ENCODE measurements around the gene CD74. TPM values are rescaled to one million over a fixed set of nuclear protein-coding genes. Genes with fewer than 3 reads are reported as not detected.

Gene CD74
- total and polyA plus RNA-seq, 2 of the 13 experiments (the other 11 are each of a cell fraction or from before 2014, with no cell fraction given), result 34.1 to 84.4 TPM

- Histone ChIP-seq H3K9ac (ENCODE audit: insufficient read depth, low read depth, low read length) (peak overlapping the region; percentile 53), H3K36me3 (replicated peaks in 1 of 2; ENCODE audit: control insufficient read depth in 1 of 2, insufficient read depth in 2 of 2, low read length in 2 of 2) (peaks cover 13 to 14% of the 10 kb centered on the region in 2 experiments), H3K9me3 (ENCODE audit: low read length) (no peaks in the 10 kb centered on the region), H3K4me2 (ENCODE audit: low read depth, low read length) (peak overlapping the region; percentile 99), H3K79me2 (ENCODE audit: insufficient read depth, low read length) (peaks cover 27% of the 10 kb centered on the region), H3K4me1 (ENCODE audit: insufficient read depth, low read length) (peaks cover 72% of the 10 kb centered on the region), H3K27ac (ENCODE audit: extremely low read length, insufficient read depth, low read length) (peak overlapping the region; percentile 31), H3K27me3 (ENCODE audit: control insufficient read depth in 1 of 2, insufficient read depth in 2 of 2, low read length in 2 of 2) (no peaks in the 10 kb centered on the region; a peak in 1 of 5 replicates), H3K4me3 (replicated peaks in 1 of 3; ENCODE audit: insufficient read depth in 1 of 3, low read depth in 2 of 3, low read length in 3 of 3) (peak overlapping the region; percentile 48 to 100 (median 84)), H4K20me1 (ENCODE audit: insufficient read depth, low read length) (no peaks in the 10 kb centered on the region), H2AFZ (ENCODE audit: low read length) (no peak overlapping the region)
- in situ Hi-C loops (cut with HindIII; ENCODE audit: extremely low pct_ligation_motif_present, low pct_unique_long_range_greater_than_20kb), result no loop called here
- intact Hi-C loops (cut with micrococcal nuclease; ENCODE audit: unreplicated experiment), result loop anchor here (5.0 to 10.0 kb wide), 4 partner anchors 81 to 702 kb away; no protein-coding TSS in a partner anchor
- ATAC-seq (peak; percentile 11), FAIRE-seq (no peak), DNase-seq (ENCODE audit: low spot score) (no peak)
- CTCF ChIA-PET (ENCODE audit: low intra/inter-chr PET ratio, low total read pairs), result no interaction called here
- BruUV-seq (replicated peaks), result no TSS peak
- POLR2A ChIA-PET, result interaction anchor here (1.0 to 1.5 kb wide), 3 partner anchors 49 to 56 kb away, joined by 3 to 5 read pairs (median 3); partner anchors contain the start of genes ARSI and CD74
- WGBS (ENCODE audit: low lambda C conversion rate), result 5% methylated on average over 10 of the region's 10 CpGs
- TF ChIP-seq ZGPAT (CRISPR knock-in tag; IDR thresholded peaks at IDR 0.05) (no peak), ZNF772 (CRISPR knock-in tag; IDR thresholded peaks at IDR 0.05) (0 out of 2 replicates have a peak, but pooled peaks have one; percentile 23), SOX6 (IDR thresholded peaks at IDR 0.05) (no peak), SOX6 (CRISPR knock-in tag; IDR thresholded peaks at IDR 0.05) (no peak), ZNF614 (CRISPR knock-in tag; IDR thresholded peaks at IDR 0.05; ENCODE audit: borderline replicate concordance) (no peak), ZNF281 (CRISPR knock-in tag; IDR thresholded peaks at IDR 0.05; ENCODE audit: borderline replicate concordance) (peak; percentile 56; the same call in 1 of the 2 replicates), PAXIP1 (CRISPR knock-in tag; conservative IDR thresholded peaks at IDR 0.05) (peak; percentile 30; the same call in 1 of the 2 replicates), NFIB (CRISPR knock-in tag; IDR thresholded peaks at IDR 0.05; ENCODE audit: borderline replicate concordance) (no peak), HNF4G (IDR thresholded peaks at IDR 0.05; ENCODE audit: borderline replicate concordance, low read depth, low read length) (peak; percentile 68; the same call in 1 of the 2 replicates), HNF4G (CRISPR knock-in tag; IDR thresholded peaks at IDR 0.05; ENCODE audit: borderline replicate concordance, low read depth) (no peak)
Measured at GRCh38 chr5:150356575-150357294, 56.0 kb downstream of the CD74 start.

Data from HepG2 (cell line).